AG08395 (cell line): Measurements from ENCODE around the gene TUSC2.
"Not testable (repeated sequence)": the region's sequence is repeated elsewhere in the genome, so short reads cannot be mapped to it uniquely, and the experiment has no call there.

Experiments
- DNase-seq: peaks from one replicate; pipeline ENCODE4 v3.0.0; 2012; ENCODE audit warnings: mixed read lengths, low spot score

TUSC2 gene

GRCh38 chr3:50317300-50317699, 10.7 kb downstream of the TUSC2 start:
- no peak for DNase-seq

GRCh38 chr3:50316657-50317242, 11.3 kb downstream of the TUSC2 start:
- DNase-seq: no peak

GRCh38 chr3:50314816-50315215, 13.2 kb downstream of the TUSC2 start:
- no peak for DNase-seq

- no peak for DNase-seq
Observed at GRCh38 chr3:50314342-50314741, 13.7 kb downstream of the TUSC2 start.

- not testable (repeated sequence) for DNase-seq
Observed at GRCh38 chr3:50312041-50312440, 16.0 kb downstream of the TUSC2 start.

GRCh38 chr3:50304601-50305000, 23.4 kb downstream of the TUSC2 start:
- DNase-seq: no peak

GRCh38 chr3:50303013-50303815, 24.8 kb downstream of the TUSC2 start, which contains the start of gene HYAL1:
Gene HYAL1, minus strand, starts transcription at chr3:50303574. Its CDS starts 618 bp downstream, at chr3:50302956.
- no peak for DNase-seq

- no peak for DNase-seq
Observed at GRCh38 chr3:50302095-50303012, 25.7 kb downstream of the TUSC2 start.

GRCh38 chr3:50300681-50301254, 27.3 kb downstream of the TUSC2 start:
- DNase-seq: no peak

- peak; percentile 32 for DNase-seq
Observed at GRCh38 chr3:50299929-50300680, 27.9 kb downstream of the TUSC2 start.

- no peak for DNase-seq
Observed at GRCh38 chr3:50299638-50299928, 28.4 kb downstream of the TUSC2 start.

GRCh38 chr3:50298836-50299637, 29.0 kb downstream of the TUSC2 start, which contains the start of the genes HYAL3 and NAA80:
Gene HYAL3, minus strand, starts transcription at chr3:50299405. Its CDS starts 3,803 bp downstream, at chr3:50295602.
Gene NAA80, minus strand, starts transcription at chr3:50299405. Its CDS starts 1,942 bp downstream, at chr3:50297463.
- DNase-seq: peak; percentile 100

GRCh38 chr3:50297896-50298725, 29.9 kb downstream of the TUSC2 start:
- no peak for DNase-seq

GRCh38 chr3:50297384-50297775, 30.6 kb downstream of the TUSC2 start:
- no peak for DNase-seq

- DNase-seq: no peak
Observed at GRCh38 chr3:50296721-50297383, 31.2 kb downstream of the TUSC2 start.

- DNase-seq: no peak
Observed at GRCh38 chr3:50295553-50296431, 32.2 kb downstream of the TUSC2 start.

- no peak for DNase-seq
Observed at GRCh38 chr3:50294492-50295403, 33.3 kb downstream of the TUSC2 start.
